ENCODE results near the gene TMEM150A. TPM values are rescaled to one million over a fixed set of nuclear protein-coding genes. Genes with fewer than 3 reads are reported as not detected.
A peak's percentile ranks its signal among the peaks of the same experiment; 100 is the strongest.
"Not testable (repeated sequence)": the region's sequence is repeated elsewhere in the genome, so short reads cannot be mapped to it uniquely, and the experiment has no call there.

TMEM150A gene
- total and polyA plus RNA-seq, 3 donors from 2014 or later: 33.1 to 44.0 (median 39.3) TPM

DNA sequence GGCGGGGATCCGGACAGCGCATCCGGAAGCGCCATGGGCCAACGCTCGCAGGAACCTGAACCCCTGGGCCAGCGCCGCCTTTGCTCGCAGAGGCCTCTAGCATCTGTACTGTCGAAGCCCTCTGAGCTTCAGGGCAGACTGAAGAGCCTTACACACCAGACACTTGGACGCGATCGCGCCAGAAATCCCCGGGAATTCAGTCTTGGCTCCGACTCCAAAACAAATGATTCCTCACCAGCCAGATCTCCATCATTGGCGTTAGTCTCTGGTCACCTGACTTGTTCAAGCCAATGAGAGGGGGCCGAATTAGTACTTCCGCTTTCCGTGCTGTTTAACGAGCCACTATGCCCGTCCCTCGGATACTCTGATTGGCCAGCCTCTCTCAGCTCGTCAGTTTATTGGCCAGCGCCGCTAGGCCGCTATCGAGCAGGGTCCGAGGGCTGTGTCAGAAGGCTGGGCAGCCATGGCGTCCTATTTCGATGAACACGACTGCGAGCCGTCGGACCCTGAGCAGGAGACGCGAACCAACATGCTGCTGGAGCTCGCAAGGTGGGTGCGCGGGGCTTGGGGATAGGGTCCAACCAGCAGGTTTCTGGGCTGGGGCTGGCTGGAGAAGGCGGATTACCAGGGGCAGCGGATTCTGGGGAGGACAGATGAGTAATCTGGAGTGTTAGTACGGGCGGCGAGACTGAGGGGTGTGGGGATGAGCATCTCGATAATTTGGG lies 7.0 kb downstream of the TMEM150A start, which contains the start of gene RNF181:
Gene RNF181 (plus strand): TSS at position 445 of the 725 bp plus-strand sequence. CDS start 19 bp downstream, at position 464.
- Histone ChIP-seq H3K36me3 (ENCODE audit: low read depth, missing control alignments) (no peaks in the 10 kb centered on the region), H3K9me3 (no peaks in the 10 kb centered on the region), H3K4me1 (peaks cover 29% of the 10 kb centered on the region), H3K4me3 (peak within 1 kb of the TSS; percentile 85 to 97), H3K27ac (peak within 1 kb of the TSS; percentile 92 to 95), H3K27me3 (no peaks in the 10 kb centered on the region)
- WGBS, 2 donors: 0 to 1% methylated on average over 25 to 40 of the region's 47 CpGs
- DNase-seq: peak; percentile 99
- TF ChIP-seq POLR2A (IDR thresholded peaks at IDR 0.05): peak; percentile 76
- TF ChIP-seq, protein P1, sequence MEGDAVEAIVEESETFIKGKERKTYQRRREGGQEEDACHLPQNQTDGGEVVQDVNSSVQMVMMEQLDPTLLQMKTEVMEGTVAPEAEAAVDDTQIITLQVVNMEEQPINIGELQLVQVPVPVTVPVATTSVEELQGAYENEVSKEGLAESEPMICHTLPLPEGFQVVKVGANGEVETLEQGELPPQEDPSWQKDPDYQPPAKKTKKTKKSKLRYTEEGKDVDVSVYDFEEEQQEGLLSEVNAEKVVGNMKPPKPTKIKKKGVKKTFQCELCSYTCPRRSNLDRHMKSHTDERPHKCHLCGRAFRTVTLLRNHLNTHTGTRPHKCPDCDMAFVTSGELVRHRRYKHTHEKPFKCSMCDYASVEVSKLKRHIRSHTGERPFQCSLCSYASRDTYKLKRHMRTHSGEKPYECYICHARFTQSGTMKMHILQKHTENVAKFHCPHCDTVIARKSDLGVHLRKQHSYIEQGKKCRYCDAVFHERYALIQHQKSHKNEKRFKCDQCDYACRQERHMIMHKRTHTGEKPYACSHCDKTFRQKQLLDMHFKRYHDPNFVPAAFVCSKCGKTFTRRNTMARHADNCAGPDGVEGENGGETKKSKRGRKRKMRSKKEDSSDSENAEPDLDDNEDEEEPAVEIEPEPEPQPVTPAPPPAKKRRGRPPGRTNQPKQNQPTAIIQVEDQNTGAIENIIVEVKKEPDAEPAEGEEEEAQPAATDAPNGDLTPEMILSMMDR (IDR thresholded peaks at IDR 0.05): peak in 1 of 3 experiments; percentile 3
- intact Hi-C loops (cut with DNase I; ENCODE audit: low total_unique reads): no loop called here

DNA sequence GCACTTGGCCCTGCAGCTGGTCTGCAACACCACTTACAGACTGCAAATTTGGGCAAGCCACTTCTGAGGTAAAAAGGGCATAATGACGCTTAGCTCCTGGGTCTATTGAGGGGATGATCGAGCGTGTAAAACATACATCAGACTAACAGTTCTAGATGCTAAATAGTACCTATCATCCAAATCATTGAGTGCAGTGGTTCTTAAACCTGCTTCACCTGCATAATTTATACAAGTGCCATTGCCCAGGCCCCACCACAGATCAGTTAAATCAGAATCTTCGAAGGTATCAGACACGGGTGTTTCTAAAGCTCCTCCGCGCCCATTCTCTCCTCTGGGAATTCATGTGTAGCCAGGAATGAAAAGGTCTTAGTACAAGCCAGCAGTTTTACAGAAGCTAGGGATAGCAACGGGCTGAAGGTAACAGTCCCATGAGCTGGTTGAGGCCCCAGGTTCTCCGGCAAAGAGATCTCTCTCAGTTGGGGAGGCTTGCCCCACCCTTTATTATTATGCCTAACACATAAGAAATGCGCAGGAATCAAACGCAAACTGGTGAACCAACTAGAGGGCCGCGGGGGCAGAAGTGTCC lies 7.7 kb downstream of the TMEM150A start:
- 12 to 15% methylated on average over 12 to 13 of the region's 13 CpGs for WGBS, 2 donors
- TF ChIP-seq, protein P1 (IDR thresholded peaks at IDR 0.05): no peak
- no peak for TF ChIP-seq POLR2A (IDR thresholded peaks at IDR 0.05)
- Histone ChIP-seq H3K36me3 (ENCODE audit: low read depth, missing control alignments) (no peaks in the 10 kb centered on the region), H3K4me3 (peak overlapping the region; percentile 85 to 97), H3K27me3 (no peaks in the 10 kb centered on the region), H3K27ac (peak overlapping the region; percentile 92 to 95), H3K9me3 (no peaks in the 10 kb centered on the region), H3K4me1 (peaks cover 30% of the 10 kb centered on the region)
- intact Hi-C loops (cut with DNase I; ENCODE audit: low total_unique reads): no loop called here
- no peak for DNase-seq

DNA sequence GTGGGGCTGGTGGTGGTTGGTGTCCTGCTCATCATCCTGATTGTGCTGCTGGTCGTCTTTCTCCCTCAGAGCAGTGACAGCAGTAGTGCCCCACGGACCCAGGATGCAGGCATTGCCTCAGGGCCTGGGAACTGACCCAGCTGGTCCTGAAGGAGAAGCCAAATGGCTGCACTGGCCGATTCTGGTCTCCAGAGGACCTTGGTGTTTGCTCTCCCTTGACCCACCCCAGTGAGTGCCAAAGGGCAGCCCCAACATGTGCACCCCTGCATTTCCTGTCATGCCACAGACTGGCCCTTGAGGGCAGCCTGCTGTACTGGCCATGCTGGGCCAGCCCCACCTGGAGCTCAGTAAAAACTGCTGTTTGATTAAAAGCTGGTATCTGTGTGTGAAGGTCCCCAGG lies 9.5 kb downstream of the TMEM150A start:
- no peak overlapping the region for H3K27ac ChIP-seq
- whole genome bisulfite sequencing, 2 donors: 61 to 64% methylated on average over 3 of the region's 3 CpGs
- no peaks in the 10 kb centered on the region for H3K9me3 ChIP-seq

DNA sequence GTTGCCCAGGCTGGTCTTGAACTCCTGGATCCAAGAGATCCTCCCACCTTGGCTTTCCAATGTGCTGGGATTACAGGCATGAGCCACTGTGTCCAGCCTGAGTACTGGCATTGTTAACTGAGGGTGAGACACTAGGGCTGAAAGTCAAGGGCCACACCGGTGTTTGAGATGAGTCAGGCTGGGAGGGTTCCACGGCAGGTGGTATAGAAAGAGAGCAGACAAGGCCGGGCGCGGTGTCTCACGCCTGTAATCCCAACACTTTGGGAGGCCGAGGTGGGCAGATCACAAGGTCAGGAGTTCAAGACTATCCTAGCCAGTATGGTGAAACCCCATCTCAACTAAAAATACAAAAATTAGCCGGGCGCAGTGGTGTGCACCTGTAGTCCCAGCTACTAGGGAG lies 10.2 kb downstream of the TMEM150A start:
- WGBS, 2 donors: 94 to 97% methylated on average over 9 of the region's 9 CpGs
- intact Hi-C loops (cut with DNase I; ENCODE audit: low total_unique reads); H3K9me3 ChIP-seq; H3K4me3 ChIP-seq; H3K27me3 ChIP-seq; DNase-seq; H3K36me3 ChIP-seq (ENCODE audit: low read depth, missing control alignments): not testable (repeated sequence)
- Histone ChIP-seq H3K27ac (peak overlapping the region in 1 of 2 donors; percentile 25), H3K4me1 (peaks cover 45% of the 10 kb centered on the region)

More for the DNA sequence above, 9.5 kb downstream of the TMEM150A start:
- H3K4me1 ChIP-seq: peaks cover 45% of the 10 kb centered on the region
- H3K36me3 ChIP-seq (ENCODE audit: low read depth, missing control alignments): no peaks in the 10 kb centered on the region
- intact Hi-C loops (cut with DNase I; ENCODE audit: low total_unique reads): no loop called here
- H3K27me3 ChIP-seq: no peaks in the 10 kb centered on the region
- no peak for DNase-seq
- TF ChIP-seq, protein P1 (IDR thresholded peaks at IDR 0.05): no peak
- TF ChIP-seq POLR2A (IDR thresholded peaks at IDR 0.05): no peak
- no peak overlapping the region for H3K4me3 ChIP-seq

DNA sequence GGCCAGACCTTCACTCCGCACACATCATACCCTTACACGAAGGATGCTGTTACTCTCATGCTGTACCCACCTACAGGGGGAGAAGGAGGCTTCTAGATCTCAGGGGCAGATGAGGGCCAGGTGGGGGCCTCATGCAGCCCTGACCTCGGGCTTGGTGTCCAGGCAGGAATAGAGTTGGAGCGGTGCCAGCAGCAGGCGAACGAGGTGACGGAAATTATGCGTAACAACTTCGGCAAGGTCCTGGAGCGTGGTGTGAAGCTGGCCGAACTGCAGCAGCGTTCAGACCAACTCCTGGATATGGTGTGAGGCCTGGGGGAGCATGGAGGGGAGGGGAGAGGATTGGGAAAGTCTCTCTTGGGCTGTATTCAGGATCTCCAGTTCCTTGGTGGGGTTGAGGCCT lies 10.9 kb downstream of the TMEM150A start:
- H3K27ac ChIP-seq: peak overlapping the region; percentile 33 to 34
- no peak for DNase-seq
- TF ChIP-seq POLR2A (IDR thresholded peaks at IDR 0.05): no peak
- TF ChIP-seq, protein P1 (IDR thresholded peaks at IDR 0.05): no peak
- H3K4me1 ChIP-seq: peaks cover 43% of the 10 kb centered on the region
- no peaks in the 10 kb centered on the region for H3K27me3 ChIP-seq
- no peak overlapping the region for H3K4me3 ChIP-seq
- 78 to 81% methylated on average over 12 of the region's 12 CpGs for WGBS, 2 donors
- no peaks in the 10 kb centered on the region for H3K36me3 ChIP-seq (ENCODE audit: low read depth, missing control alignments)
- intact Hi-C loops (cut with DNase I; ENCODE audit: low total_unique reads): no loop called here
- H3K9me3 ChIP-seq: no peaks in the 10 kb centered on the region

Measured in testis (tissue), 3 donors.